K562 (cell line): ENCODE data around the gene KRTAP15-1. TPM values are rescaled to one million over a fixed set of nuclear protein-coding genes. Genes with fewer than 3 reads are reported as not detected.

Experiments
- ATAC-seq: fragments of 200-7000 bp; cut with Tn5 transposase; 3 replicates; pipeline ENCODE4 v1.9.1; 2020; ENCODE audit warnings: moderate library complexity
- BruUV-seq: library from RNA; stranded (reverse); fragments of 400-500 nt; replicated peaks from 2 replicates; lab custom pipeline; 2021; lab: Mats Ljungman, UMichigan
- CTCF ChIA-PET: fragments of 300-600 bp; formaldehyde crosslinking; extraction: SDS; loops from one replicate; lab custom pipeline; 2021; ENCODE audit warnings: low intra/inter-chr PET ratio; lab: Yijun Ruan, JAX
- POLR2A ChIA-PET: fragments of 300-600, 350-650 bp; sonication (Branson Sonifier 250); formaldehyde crosslinking; extraction: SDS; loops from one replicate; lab custom pipeline; 2021; ENCODE audit warnings: antibody characterized with exemption, inconsistent platforms; lab: Yijun Ruan, JAX
- DNase-seq, 4 experiments: peaks; one replicate each; pipeline versions ENCODE4 v3.0.0 to v3.0.0-alpha.2; 2011 to 2018; ENCODE audit warnings: low spot score in 3 of 4, mixed read lengths in 3 of 4; ENCODE audit errors: extremely low read depth in 1 of 4
- FAIRE-seq: peaks from 2 replicates; lab custom pipeline; 2011; peaks lifted over from hg19 to GRCh38; lab: Jason Lieb, UNC
- H2AFZ ChIP-seq: 2 replicates; pipeline ENCODE4 v1.6.0; 2011; ENCODE audit warnings: low read depth, low read length, control low read depth, inconsistent platforms
- H3K27ac ChIP-seq: fragments of 200-600 bp; 3 replicates; pipeline ENCODE4 v1.8.0; 2011; ENCODE audit warnings: low read depth, mild to moderate bottlenecking, control low read depth, inconsistent platforms, low read length, moderate library complexity, mixed read lengths; ENCODE audit errors: extremely low read depth
- H3K27me3 ChIP-seq, 2 experiments: fragments of 300-600 bp in 1 of 2; 2 replicates in 1 of 2; 3 replicates in 1 of 2; pipeline versions ENCODE4 v1.6.0 to v1.8.0; 2011; ENCODE audit warnings: inconsistent platforms in 2 of 2, low read length in 2 of 2, mild to moderate bottlenecking in 1 of 2, mixed read lengths in 1 of 2, moderate library complexity in 1 of 2; ENCODE audit not compliant: control insufficient read depth in 2 of 2, insufficient read depth in 2 of 2
- H3K36me3 ChIP-seq: fragments of 300-600 bp; 3 replicates; pipeline ENCODE4 v1.8.0; 2011; ENCODE audit warnings: mild to moderate bottlenecking, low read length, inconsistent platforms; ENCODE audit not compliant: control insufficient read depth, insufficient read depth
- H3K4me1 ChIP-seq, 2 experiments: fragments of 200-600 bp in 1 of 2; replicated peaks in 1 of 2; 2 replicates in 1 of 2; 3 replicates in 1 of 2; pipeline versions ENCODE4 v1.5.1 to v1.8.0; 2011; ENCODE audit warnings: inconsistent platforms in 2 of 2, low read length in 2 of 2, mild to moderate bottlenecking in 1 of 2, mixed read lengths in 1 of 2, moderate library complexity in 1 of 2; ENCODE audit not compliant: control insufficient read depth in 2 of 2, insufficient read depth in 2 of 2
- H3K4me2 ChIP-seq: 2 replicates; pipeline ENCODE4 v1.6.1; 2011; ENCODE audit warnings: low read length, control low read depth, inconsistent platforms, mixed read lengths; ENCODE audit not compliant: insufficient read depth
- H3K4me3 ChIP-seq: fragments of 200-600 bp; sonication (generic), shearing (Covaris generic); 2 replicates; pipeline ENCODE4 v1.5.1; 2016; ENCODE audit warnings: control low read depth, inconsistent platforms
- H3K79me2 ChIP-seq: fragments of 200-600 bp; 3 replicates; pipeline ENCODE4 v1.8.0; 2011; ENCODE audit warnings: low read length, inconsistent platforms; ENCODE audit not compliant: control insufficient read depth, insufficient read depth
- H3K9ac ChIP-seq, 2 experiments: 2 replicates each; pipeline versions ENCODE4 v1.6.0 to v1.6.1; 2011; ENCODE audit warnings: low read depth in 2 of 2, low read length in 2 of 2, control low read depth in 1 of 2, inconsistent platforms in 1 of 2, mild to moderate bottlenecking in 1 of 2, mixed read lengths in 1 of 2; ENCODE audit not compliant: insufficient read depth in 1 of 2
- H3K9me1 ChIP-seq: one replicate; pipeline ENCODE4 v1.6.0; 2011; ENCODE audit warnings: inconsistent platforms, mild to moderate bottlenecking, low read length, moderate library complexity; ENCODE audit not compliant: control insufficient read depth, insufficient read depth
- H3K9me3 ChIP-seq: replicated peaks from 2 replicates; pipeline ENCODE4 v1.5.1; 2011; ENCODE audit warnings: low read depth, low read length, inconsistent platforms; ENCODE audit not compliant: control insufficient read depth, insufficient read depth
- H4K20me1 ChIP-seq: replicated peaks from 2 replicates; pipeline ENCODE4 v1.6.1; 2011; ENCODE audit warnings: low read length, inconsistent platforms, mixed read lengths; ENCODE audit not compliant: control insufficient read depth, insufficient read depth
- CBX2 ChIP-seq: fragments of 200-600 bp; sonication (generic); IDR thresholded peaks from one replicate; pipeline ENCODE4 v1.6.1; 2012; ENCODE audit warnings: mild to moderate bottlenecking, low read length, inconsistent platforms; ENCODE audit not compliant: insufficient read depth, poor library complexity, severe bottlenecking
- DACH1 ChIP-seq: fragments of 450-650 bp; IDR thresholded peaks from 2 replicates; pipeline ENCODE4 v1.6.1; 2018; ENCODE audit not compliant: partially characterized antibody
- ELF2 ChIP-seq: fragments of 250-450 bp; sonication (Bioruptor Pico); IDR thresholded peaks from 2 replicates; pipeline ENCODE4 v1.5.0; 2021; ENCODE audit warnings: mild to moderate bottlenecking
- HES1 ChIP-seq: fragments of 450-650 bp; IDR thresholded peaks from 2 replicates; pipeline ENCODE4 v1.6.1; 2016; ENCODE audit warnings: low read depth, mild to moderate bottlenecking, moderate library complexity
- MAFG ChIP-seq: fragments of 450-650 bp; conservative IDR thresholded peaks from 2 replicates; pipeline ENCODE4 v1.6.1; 2016; ENCODE audit warnings: missing genetic modification characterization, missing compliant biosample characterization
- MXD1 ChIP-seq: fragments of 250-450 bp; sonication (Bioruptor Pico); IDR thresholded peaks from 2 replicates; pipeline ENCODE4 v1.8.0; 2021; ENCODE audit warnings: borderline replicate concordance, mild to moderate bottlenecking, moderate library complexity; ENCODE audit not compliant: poor library complexity, severe bottlenecking
- NCOA4 ChIP-seq: fragments of 450-650 bp; IDR thresholded peaks from 2 replicates; pipeline ENCODE4 v1.6.1; 2018; ENCODE audit warnings: mild to moderate bottlenecking; ENCODE audit not compliant: partially characterized antibody
- NFE2 ChIP-seq: IDR thresholded peaks from 2 replicates; pipeline ENCODE4 v1.6.1; 2014; ENCODE audit warnings: antibody characterized with exemption, low read depth
- PCBP1 ChIP-seq: fragments of 200-400 bp; formaldehyde crosslinking; IDR thresholded peaks from 2 replicates; pipeline ENCODE4 v1.6.1; 2018; ENCODE audit warnings: mild to moderate bottlenecking, low read depth, low read length; ENCODE audit not compliant: poor library complexity, severe bottlenecking
- PHF8 ChIP-seq: fragments of 200-600 bp; sonication (generic); IDR thresholded peaks from 2 replicates; pipeline ENCODE4 v1.6.1; 2012; ENCODE audit warnings: mixed run types, mild to moderate bottlenecking, inconsistent platforms, low read length, moderate library complexity, borderline replicate concordance
- PYGO2 ChIP-seq: fragments of 450-650 bp; IDR thresholded peaks from 2 replicates; pipeline ENCODE4 v1.6.1; 2016; ENCODE audit warnings: mild to moderate bottlenecking, missing genetic modification characterization, moderate library complexity, missing compliant biosample characterization
- RBM22 ChIP-seq: fragments of 200-400 bp; formaldehyde crosslinking; IDR thresholded peaks from 2 replicates; pipeline ENCODE4 v1.6.1; 2018; ENCODE audit warnings: low read length, low read depth; ENCODE audit not compliant: poor library complexity, severe bottlenecking
- SMAD1 ChIP-seq: fragments of 150-350 bp; IDR thresholded peaks from 2 replicates; pipeline ENCODE4 v1.6.1; 2014; ENCODE audit warnings: low read length, low read depth; ENCODE audit not compliant: partially characterized antibody
- SP2 ChIP-seq: IDR thresholded peaks from 2 replicates; pipeline ENCODE4 v1.6.1; 2011; ENCODE audit warnings: mild to moderate bottlenecking, low read depth, low read length, moderate library complexity; ENCODE audit not compliant: poor library complexity, severe bottlenecking; ENCODE audit errors: extremely low read depth
- STAT5B ChIP-seq: fragments of 250-450 bp; sonication (Bioruptor Pico); IDR thresholded peaks from 2 replicates; pipeline ENCODE4 v1.8.0; 2021; ENCODE audit warnings: mild to moderate bottlenecking, inconsistent platforms
- SUPT5H ChIP-seq: fragments of 450-650 bp; IDR thresholded peaks from 2 replicates; pipeline ENCODE4 v1.6.1; 2016
- THAP7 ChIP-seq: fragments of 250-450 bp; sonication (Bioruptor Pico); IDR thresholded peaks from 2 replicates; pipeline ENCODE4 v1.5.0; 2021
- ZBTB8A ChIP-seq: fragments of 450-650 bp; IDR thresholded peaks from 2 replicates; pipeline ENCODE4 v1.6.1; 2018; ENCODE audit warnings: mild to moderate bottlenecking, moderate library complexity; ENCODE audit not compliant: partially characterized antibody
- ZNF184 ChIP-seq: sonication (generic); formaldehyde crosslinking; IDR thresholded peaks from 2 replicates; pipeline ENCODE4 v1.5.0; 2020; ENCODE audit warnings: missing genetic modification reagents
- ZNF316 ChIP-seq: fragments of 450-650 bp; IDR thresholded peaks from 2 replicates; pipeline ENCODE4 v1.6.1; 2016
- WGBS: fragments of 100-300 bp; shearing (Covaris generic); methylation state at CpG from one replicate; pipeline ENCODE4 v1.1.6; 2016; ENCODE audit warnings: low coverage, mixed read lengths; ENCODE audit not compliant: insufficient coverage; ENCODE audit errors: missing lambda C conversion rate; 5-methylcytosine and 5-hydroxymethylcytosine counted together
- in situ Hi-C: fragments of 300-500 bp; cut with MboI; formaldehyde crosslinking; loops from 4 replicates; pipeline ENCODE4 v1.15.0; 2018; ENCODE audit warnings: inconsistent platforms, mixed read lengths
- intact Hi-C: fragments of 100-400 bp; cut with micrococcal nuclease; formaldehyde crosslinking; loops from 2 replicates; pipeline ENCODE4 v1.14.2; 2022
- polyA plus RNA-seq, 8 experiments: library from polyadenylated mRNA; depleted of rRNA in 4 of 8; stranded (reverse) in 5 of 8; unstranded in 3 of 8; fragments of >200 nt; fragmentation: Nextera tagmentation in 2 of 8; fragmentation: Illumina TruSeq in 1 of 8; extraction: Ambion mirVana in 2 of 8; extraction: Trizol in 1 of 8; gene quantifications; 2 replicates each; pipeline versions ENCODE4 v1.2.1 to v1.2.3, GENCODE V29; 2011 to 2014; ENCODE audit warnings: inconsistent platforms in 1 of 8, missing spikeins in 1 of 8
- total RNA-seq, 7 experiments: library from RNA; depleted of rRNA in 6 of 7; stranded (reverse); fragments of >200 nt in 6 of 7; fragmentation: Illumina TruSeq in 2 of 7; extraction: Trizol in 2 of 7; gene quantifications; 2 replicates each; pipeline versions ENCODE4 v1.2.1 to v1.2.3, GENCODE V29; 2011 to 2021; ENCODE audit warnings: low replicate concordance in 1 of 7

KRTAP15-1 gene
- total and polyA plus RNA-seq, 9 of the 15 experiments (the other 6 are each of a cell fraction or from before 2014, with no cell fraction given), result not detected

GRCh38 chr21:30463713-30464112 lies 23.6 kb downstream of the KRTAP15-1 start (continued):
- TF ChIP-seq STAT5B (CRISPR knock-in tag) (no peak), PCBP1 (no peak), ZNF184 (no peak), SP2 (no peak), ZNF316 (peak; percentile 52; the same call in 1 of the 2 replicates), CBX2 (no peak), NFE2 (no peak), MAFG (tag) (peak; percentile 56; the same call in 1 of the 2 replicates)

- H3K4me3 ChIP-seq, result no peak overlapping the region
- ChIA-PET POLR2A (no interaction called here), CTCF (no interaction called here)
- no peaks in the 10 kb centered on the region for H3K79me2 ChIP-seq
- H3K9me1 ChIP-seq, result no peaks in the 10 kb centered on the region
- H3K9me3 ChIP-seq, result no peaks in the 10 kb centered on the region
- no peaks in the 10 kb centered on the region for H3K36me3 ChIP-seq
- in situ Hi-C loops (no loop called here), intact Hi-C loops (no loop called here)
- no peak overlapping the region for H3K27ac ChIP-seq
- FAIRE-seq, result no peak
- H3K4me2 ChIP-seq, result no peak overlapping the region
- H2AFZ ChIP-seq, result no peak overlapping the region
- H3K27me3 ChIP-seq, result no peaks in the 10 kb centered on the region
- H4K20me1 ChIP-seq, result no peaks in the 10 kb centered on the region
- H3K4me1 ChIP-seq, result no peaks in the 10 kb centered on the region
- no peak for ATAC-seq
- no peak overlapping the region for H3K9ac ChIP-seq
- TF ChIP-seq SMAD1 (no peak), RBM22 (no peak), PYGO2 (tag) (no peak), ELF2 (no peak), SUPT5H (no peak), THAP7 (no peak), HES1 (no peak), MAFG (tag) (no peak), MXD1 (CRISPR knock-in tag) (no peak), ZBTB8A (no peak), NCOA4 (no peak), DACH1 (no peak), PHF8 (no peak)
- TF ChIP-seq, all 486 proteins: peak for 0
- under 1% methylated on average over 6 of the region's 6 CpGs for WGBS
- no peak for DNase-seq
- no TSS peak for BruUV-seq
These were observed 29.0 kb downstream of the KRTAP15-1 start for GRCh38 chr21:30468900-30469714.
